C1 segment of cervical spinal cord (tissue), 14 donors: ENCODE results near the gene SIAE.

Source experiments
- DNase-seq, 14 donors: peaks; one replicate each; lab custom pipeline; 2025; lab: John Stamatoyannopoulos, UW

The SIAE gene, protein sequence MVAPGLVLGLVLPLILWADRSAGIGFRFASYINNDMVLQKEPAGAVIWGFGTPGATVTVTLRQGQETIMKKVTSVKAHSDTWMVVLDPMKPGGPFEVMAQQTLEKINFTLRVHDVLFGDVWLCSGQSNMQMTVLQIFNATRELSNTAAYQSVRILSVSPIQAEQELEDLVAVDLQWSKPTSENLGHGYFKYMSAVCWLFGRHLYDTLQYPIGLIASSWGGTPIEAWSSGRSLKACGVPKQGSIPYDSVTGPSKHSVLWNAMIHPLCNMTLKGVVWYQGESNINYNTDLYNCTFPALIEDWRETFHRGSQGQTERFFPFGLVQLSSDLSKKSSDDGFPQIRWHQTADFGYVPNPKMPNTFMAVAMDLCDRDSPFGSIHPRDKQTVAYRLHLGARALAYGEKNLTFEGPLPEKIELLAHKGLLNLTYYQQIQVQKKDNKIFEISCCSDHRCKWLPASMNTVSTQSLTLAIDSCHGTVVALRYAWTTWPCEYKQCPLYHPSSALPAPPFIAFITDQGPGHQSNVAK

DNA sequence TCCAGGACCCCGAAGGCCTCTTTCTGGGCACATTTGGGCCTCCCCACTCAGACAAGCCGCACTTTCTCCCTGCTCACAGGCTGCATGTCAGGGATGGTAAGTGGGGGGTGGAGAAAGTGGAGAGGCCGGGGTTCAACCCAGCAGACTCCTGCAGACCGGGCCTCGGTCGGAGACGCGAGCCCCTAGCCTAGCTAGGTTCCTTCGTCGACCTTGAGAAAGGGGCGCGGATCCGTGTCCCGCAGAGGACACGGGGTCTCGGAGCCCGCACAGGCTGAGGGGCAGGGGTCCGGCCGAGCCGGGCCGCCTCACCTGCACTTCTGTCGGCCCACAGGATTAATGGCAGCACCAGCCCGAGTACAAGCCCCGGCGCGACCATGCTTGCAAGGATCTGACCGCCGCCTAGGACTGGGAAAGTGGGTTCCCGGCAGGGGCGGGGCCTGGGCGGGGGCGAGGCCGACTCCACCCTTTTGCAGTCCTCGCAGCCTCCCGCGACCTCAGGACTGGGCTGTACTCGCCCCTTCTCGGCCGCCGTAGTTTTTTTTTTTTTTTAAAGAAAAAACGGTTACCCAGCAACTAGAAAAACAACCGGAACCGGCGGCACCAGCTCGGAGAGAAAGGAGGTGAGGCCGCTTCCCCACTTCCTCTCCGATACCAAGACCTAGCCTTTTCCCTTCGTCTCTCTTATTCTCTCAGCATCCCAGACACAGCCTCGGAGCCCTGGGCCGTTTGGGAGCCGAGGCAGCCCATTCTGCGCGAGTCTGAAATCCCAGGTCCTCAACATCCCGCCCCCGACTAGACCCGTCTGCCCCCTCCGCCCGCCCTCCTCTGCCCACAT is at the start of gene SIAE, which contains the start of gene SPA17:
Gene SIAE (minus strand): TSS at position 407 of the 835 bp plus-strand sequence. CDS start 31 bp downstream, at position 376.
Gene SPA17 (plus strand): TSS at position 572 of the 835 bp plus-strand sequence. CDS start 1,361 bp downstream, outside the sequence.
- DNase-seq, result peak; percentile 42 to 92 (median 76)

GRCh38 chr11:124722176-124722575 is 48.6 kb upstream of the SIAE start:
- no peak for DNase-seq

DNA sequence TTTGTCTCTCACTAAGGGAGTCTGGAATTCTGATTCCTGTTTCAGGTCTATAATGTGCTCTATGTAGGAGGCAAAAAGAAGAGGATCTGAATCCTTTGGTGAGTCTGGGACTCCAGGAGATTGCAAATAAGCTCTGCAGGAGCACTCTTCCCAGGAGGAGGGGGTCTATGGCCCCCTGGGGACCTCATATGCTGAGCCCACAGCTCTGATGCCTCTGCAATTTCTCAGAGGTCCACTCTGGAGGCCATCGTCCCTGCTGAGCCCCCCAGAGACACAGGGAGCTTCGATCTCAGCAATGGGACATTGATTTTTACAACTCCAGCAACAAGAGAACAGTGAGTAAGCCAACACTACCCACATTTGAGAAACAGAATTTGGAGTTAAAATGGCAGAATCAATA is 46.0 kb upstream of the SIAE start:
- no peak for DNase-seq

GRCh38 chr11:124718801-124719200 is 45.3 kb upstream of the SIAE start:
- DNase-seq, result no peak

DNA sequence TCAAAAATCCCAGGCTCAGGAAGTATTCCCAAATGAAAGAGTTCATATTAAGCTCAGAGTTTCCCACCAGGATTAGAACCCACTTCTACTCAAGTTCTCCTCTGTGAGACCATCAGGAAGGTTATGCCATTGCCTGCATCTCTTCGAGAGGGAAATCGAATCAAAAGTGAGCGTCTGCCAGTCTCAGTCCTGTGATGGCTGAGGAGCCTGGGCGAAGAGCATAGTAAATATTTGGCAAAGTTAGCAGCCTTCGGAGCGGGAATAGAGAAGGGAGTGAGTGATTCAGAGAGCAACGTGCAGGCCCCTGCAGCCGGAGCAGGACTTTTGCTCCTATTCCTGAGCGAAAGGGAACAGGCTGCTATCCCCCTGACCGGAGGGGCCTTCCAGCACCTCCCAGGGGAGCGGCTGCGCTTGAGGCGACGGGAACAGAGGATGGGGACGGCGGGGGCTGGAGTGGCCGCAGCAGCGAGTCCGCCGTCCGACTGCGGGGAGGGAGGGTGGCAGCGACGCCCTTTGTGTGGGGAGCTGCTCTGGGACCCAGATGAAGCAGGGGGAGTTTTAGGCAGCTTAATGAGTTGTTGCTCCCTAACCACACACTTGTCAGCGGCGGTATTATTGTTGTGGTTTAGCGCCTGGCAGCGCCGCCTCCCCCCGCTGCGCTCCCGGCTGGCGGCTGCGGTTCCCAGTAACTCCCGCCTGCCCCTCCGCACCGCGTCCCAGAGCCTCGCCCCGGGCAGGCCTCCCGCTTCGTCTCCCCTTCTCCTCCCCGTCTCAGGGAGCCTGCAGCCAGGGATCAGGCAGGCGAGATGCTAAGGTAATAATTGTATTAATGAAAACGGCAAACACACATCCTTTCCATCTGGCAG is 44.5 kb upstream of the SIAE start:
- DNase-seq, result peak in 2 of 14 donors; percentile 7 to 12

GRCh38 chr11:124717421-124717785 is 43.9 kb upstream of the SIAE start:
- DNase-seq, result no peak

GRCh38 chr11:124716591-124716990 is 43.1 kb upstream of the SIAE start:
- no peak for DNase-seq

DNA sequence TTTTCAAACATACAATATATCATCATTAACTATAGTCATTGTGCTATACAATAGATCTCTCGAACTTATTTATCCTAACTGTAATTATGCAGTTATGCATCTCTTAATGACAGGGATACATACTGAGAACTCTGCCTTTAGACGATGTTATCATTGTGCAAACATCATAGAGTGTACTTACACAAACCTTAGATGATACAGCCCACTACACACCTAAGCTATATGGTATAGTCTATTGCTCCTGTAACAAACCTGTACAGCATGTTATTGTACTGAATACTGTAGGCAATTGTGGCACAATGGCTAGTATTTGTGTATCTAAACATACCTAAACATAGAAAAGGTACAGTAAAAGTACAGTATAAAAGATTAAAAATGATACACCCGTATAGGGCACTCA is 38.9 kb upstream of the SIAE start:
- no peak for DNase-seq

GRCh38 chr11:124707829-124708228 is 34.3 kb upstream of the SIAE start:
- no peak for DNase-seq

DNA sequence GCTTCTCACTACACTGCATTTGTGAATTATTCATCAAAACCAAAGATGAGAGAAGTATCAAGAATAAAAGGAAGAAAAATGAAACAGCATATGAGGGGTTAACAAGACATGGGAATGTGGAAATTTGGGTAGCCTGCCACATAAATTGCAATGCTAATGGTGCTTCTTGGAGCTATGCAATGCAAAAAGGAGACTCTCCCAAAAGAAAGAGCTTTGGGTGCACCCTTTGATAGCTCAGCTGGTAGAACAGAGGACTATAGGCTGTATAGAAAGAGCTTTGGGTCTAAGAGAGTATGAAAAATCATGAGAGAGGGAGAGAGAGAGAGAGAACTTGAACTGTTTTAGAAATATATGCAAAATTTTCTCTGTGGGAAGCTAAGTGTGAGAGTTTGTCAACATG is 26.5 kb upstream of the SIAE start:
- DNase-seq, result no peak

DNA sequence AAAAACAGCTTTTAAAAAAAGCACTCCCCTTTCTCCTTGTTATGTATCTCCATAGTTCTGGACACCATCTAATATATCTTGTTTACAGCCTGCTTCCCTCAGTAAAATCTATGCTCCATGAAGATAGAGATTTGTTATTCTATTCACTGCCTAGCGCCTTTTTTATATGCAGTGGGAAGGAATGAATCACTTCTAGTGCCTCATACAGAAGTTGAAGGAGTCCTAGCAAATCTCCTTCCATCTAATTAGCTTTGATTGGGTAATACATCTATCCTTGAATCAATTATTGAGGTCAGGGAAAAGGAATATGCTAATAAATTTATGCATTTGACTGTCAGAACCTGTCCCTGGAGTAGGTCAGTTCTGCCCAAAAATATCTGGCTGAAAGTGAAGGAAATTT is 26.0 kb upstream of the SIAE start:
- no peak for DNase-seq

- no peak for DNase-seq
These were observed 19.6 kb upstream of the SIAE start for GRCh38 chr11:124693142-124693541.

- no peak for DNase-seq
These were observed 8.9 kb upstream of the SIAE start for GRCh38 chr11:124682443-124682842.

DNA sequence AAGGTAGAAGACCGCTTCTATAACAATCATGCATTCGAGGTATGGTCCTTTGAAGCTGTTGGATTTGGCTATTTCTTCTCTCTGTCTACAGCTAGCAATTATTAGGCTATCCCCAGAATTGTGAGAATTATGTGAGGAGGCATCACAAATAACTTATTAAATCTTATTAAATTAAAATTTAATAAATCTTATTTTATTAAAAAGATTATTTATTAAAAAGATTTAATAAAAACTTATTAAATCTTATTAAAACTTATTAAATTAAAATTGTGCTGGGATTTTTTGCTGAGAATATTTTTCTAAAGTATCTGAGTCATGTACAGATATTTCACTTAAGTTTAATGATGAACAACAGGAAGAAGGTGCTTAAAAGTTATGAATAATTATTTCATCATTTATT is 7.9 kb upstream of the SIAE start:
- DNase-seq, result no peak

DNA sequence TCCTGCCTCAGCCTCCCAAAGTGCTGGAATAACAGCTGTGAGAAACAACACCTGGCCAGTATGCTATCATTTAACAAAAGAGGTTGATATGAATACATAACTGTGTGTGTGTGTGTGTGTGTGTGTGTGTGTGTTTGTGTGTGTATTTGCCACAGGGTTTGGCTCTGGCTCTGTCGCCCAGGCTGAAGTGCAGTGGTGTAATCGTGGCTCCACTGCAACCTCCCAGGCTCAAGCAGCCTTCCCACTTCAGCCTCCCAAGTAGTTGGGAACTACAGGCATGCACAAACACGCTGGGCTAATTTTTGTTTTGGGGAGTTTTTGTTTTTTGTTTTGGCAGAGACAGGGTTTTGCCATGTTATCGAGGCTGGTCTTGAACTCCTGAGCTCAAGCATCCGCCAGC is 4.9 kb upstream of the SIAE start:
- DNase-seq, result no peak

DNA sequence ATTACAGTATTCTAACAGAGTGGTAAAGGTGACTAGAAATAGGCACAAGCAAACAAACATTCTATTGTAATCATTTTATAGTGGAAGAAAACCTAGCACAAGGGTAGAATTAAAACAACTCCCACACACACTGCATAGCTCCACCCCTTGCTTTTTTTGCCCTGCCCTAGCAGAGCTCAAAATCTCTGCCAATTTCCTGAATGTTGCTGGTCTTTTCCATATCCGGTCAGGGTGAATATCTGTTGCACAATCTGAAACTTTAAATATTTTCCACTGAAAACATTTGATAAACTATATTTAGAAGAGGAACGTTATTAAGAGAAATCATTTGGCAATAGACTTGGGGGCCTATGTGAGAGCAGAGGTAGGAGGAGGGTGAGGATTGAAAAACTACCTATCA is 2.8 kb upstream of the SIAE start:
- DNase-seq, result no peak

GRCh38 chr11:124674571-124674970 is 1.0 kb upstream of the SIAE start:
- no peak for DNase-seq

DNA sequence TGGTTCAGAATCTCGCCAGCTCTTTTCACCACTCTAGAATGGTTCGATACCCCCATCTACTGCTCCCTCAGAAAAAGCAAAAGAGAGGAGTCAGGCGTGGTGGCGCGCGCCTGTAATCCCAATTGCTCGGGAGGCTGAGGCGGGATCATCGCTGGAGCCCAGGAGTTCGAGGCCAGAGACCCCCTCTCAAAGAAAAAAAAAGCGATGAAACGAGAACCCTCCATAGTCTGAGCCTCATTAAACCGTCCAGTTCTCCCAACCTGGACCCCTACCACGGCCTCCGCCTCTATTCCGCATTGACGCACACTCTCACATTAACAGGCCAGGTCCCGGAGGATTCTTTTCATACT is 604 bp upstream of the SIAE start:
- peak in 1 of 14 donors; percentile 14 for DNase-seq

DNA sequence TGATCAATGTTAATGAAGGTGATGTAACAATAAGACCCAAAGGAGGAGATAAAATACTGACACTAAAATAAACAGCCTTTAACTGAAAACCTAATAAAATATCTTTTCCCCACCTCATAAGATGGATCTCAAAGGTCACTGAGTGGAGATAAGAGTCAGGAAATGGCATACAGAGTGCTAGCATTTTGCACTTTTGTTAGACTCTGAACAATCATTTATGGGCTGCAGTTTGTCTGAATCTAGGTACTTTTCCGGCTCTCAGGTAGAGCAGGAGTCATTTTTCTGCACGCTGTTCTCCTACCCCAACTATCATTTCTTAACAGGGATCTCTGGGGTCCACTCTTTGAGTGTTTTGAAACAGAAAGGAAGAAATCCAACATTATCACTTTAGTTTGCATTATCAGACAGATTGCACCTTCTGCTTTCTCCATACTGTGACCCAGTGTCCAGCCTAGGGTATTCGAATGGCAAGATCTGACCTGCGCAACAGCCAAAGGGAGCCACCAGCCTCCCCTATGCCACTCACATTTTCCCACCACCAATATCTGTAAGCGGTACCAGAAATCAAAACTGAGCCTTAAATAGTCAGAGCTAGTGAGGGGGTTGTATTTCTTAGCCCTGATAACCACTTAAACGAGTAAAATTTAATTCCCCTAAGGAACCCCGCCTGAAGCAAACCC is 863 bp downstream of the SIAE start:
- DNase-seq, result peak in 1 of 14 donors; percentile 24

DNA sequence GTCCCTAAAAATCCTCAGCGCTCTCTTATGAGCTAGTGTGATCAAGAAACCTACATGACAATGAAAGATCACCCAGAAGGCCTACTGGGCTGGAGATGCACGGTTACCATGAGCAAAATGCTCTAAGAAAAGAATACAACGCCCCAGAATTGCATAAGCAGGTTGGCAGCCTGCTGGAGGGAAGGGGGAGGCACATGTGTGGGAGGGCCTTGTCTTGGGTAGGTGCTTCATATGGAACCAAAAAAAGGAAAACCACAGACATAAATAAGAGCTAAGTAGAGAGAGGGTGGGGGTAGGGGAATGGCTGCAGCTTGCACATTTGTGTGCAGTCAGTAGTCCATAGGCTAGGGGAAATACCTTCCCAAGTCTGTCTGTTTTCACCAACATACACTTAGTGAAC is 2.8 kb downstream of the SIAE start:
- no peak for DNase-seq

GRCh38 chr11:124669193-124669592 is 4.3 kb downstream of the SIAE start:
- DNase-seq, result peak in 6 of 14 donors; percentile 4 to 18 (median 10)
